GM18868 (cell line): ENCODE results near the gene SRBD1.

ENCODE experiments used
- ATAC-seq: cut with Tn5 transposase; IDR thresholded peaks from one replicate; pipeline ENCODE4 v1.9.1; 2021; ENCODE audit warnings: mild to moderate bottlenecking, moderate library complexity; ENCODE audit not compliant: unreplicated experiment

The SRBD1 gene

DNA sequence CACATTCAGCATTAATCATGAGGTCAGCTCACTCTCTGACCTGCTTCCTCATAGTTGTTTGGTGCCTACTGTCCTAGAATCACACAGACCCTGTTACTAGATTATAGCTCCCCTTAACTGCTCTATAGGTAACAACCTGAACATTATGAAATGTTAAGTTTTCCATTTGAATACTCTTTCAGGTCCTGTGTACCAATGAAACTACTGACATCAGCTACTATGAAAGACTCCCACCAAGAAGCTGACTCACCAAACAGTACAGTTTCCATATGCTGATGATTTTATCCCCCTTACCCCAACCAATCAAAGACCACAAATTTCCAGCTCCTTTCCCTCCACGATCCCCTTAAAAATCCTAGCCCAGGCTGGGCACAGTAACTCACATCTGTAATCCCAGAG is 56.3 kb downstream of the SRBD1 start:
- no peak for ATAC-seq

DNA sequence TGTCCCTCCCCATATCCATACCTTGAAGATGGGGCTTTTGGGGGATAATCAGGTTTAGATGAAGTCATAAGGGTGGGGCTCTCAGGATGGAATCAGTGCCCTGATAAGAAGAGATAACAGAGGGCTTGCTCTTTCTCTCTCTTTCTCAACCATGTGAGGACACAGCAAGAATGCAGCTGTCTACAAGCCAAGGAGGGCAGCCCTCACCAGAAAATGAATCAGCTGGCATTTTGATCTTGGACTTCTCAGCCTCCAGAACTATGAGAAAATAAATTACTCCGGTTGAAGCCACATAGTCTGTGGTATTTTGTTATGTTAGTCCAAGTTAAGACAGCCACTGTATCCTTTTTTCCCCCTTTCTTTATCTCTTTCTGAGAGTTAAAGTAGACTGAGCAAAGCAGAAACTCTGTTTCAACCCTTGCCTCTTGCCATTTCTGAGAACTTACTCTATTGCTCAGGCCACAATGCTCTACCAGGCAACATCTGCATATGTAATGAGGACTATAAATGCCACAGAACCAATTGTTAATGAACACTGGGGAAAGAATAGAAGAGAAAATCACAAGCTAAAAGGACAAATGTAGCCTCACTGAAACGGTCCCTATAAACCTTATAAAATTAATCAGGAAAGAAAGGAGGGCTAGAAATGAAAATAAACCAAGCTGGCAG is 56.9 kb downstream of the SRBD1 start:
- ATAC-seq = no peak

DNA sequence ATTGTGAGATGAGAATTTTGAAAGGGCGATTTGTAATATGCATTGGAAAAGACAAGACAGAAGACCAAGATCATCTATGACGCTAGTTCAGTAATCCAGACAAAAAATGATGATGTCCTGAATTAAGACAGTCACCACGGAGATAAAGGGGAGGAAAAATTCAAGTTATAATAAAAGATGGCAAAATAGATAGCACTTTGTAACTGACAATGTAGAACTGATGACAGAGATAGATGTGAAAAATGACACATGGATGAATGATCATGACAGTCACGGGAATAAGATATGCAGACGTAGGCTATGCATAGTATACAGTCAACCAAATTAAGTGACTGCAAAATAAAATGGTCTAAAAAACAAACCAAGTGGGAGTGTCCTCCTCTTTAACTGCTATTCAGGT is 59.2 kb downstream of the SRBD1 start:
- ATAC-seq = no peak

DNA sequence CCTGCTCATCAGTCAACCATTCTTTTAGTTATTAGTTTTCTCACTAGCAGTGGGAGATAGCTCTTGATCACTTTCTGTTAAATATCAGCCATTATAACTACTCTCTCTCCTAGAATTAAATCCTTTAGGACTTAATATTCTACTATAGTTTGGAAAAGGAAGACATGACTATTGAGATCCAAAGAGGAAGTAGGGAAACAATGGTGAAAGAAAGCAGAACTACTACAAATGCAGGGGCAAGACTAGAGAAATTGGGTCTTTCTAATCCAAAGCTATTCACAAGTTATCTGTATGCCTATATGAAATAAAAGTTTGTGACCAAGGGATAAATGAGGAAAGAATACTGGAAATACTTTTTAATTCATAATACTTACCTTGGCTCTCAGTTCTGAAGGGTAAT is 65.1 kb downstream of the SRBD1 start:
- no peak for ATAC-seq

DNA sequence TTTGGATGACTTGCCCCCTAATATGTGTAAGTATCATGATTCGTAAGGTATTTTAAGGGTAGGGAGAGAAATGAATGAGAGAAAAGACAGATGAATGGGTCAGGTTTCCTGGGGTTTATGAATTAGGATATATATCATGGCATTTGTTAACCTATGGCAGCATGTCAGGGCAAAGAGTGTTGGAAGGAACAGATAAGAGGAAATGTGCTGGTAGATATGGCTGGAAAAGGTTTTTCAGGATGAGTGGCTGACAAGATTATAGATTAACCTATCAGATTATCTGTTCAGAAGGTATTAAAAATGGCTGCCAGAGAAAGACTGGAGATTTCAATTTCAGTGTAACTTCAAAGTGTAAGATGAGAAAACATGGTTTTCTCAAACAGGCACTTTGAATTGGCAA is 67.8 kb downstream of the SRBD1 start:
- ATAC-seq = no peak

DNA sequence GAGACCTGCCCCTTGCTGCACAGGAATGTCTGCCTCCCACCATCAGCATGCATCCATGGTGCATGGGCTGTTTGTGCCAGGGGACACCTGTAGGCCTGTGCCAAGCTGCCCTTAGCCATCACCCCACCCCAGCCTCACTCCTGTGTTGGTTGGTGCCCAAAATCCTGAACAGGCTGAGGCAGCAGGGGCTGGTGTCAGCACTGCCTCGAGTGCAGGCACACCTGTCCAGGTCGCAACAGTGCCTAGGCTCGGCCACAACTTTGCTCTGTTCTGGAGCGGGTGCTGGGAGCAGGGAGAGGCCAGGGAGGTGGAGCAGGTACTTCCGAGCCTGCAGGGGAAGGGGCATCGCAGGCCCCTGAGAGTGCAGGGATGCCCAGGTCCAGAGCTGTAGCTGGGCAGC is 69.1 kb downstream of the SRBD1 start:
- no peak for ATAC-seq

DNA sequence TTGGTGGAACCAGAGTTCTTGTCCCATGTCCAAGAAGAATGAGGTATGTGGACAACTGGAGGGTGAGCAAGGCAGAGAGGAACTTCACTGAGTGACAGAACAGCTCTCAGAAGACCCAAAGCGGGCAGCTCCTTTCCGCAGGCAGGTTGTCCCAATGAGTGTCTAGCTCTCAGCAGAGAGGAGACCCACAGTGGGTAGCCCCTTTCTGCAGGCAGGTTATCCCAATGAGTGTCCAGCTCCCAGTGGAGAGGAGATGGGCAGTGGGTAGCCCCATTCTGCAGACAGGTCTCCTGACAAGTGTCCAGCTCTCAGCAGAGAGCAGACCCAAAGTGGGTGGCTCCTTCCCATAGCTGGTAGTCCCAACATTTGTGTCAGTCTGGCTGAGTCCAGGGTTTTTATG is 69.6 kb downstream of the SRBD1 start:
- ATAC-seq = no peak

DNA sequence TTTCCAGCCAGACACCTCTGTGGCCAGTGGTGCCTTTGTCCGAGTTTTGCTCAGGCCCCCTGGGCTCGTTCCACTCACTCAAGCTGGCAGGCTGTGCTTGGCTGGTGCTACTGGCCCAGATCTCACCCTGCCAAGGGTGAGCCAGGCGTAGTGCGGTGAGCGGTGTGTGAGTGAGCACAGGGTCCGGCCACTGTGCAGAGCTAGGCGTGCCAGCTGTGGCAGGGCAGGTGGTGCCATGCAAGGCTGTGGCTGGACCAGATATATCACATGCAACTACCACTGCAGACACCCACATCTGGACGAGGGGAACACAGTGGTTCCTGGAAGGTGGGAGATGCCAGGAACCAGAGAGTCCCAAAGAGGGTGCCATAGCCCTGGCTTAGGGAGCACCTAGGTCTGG is 70.1 kb downstream of the SRBD1 start:
- no peak for ATAC-seq

DNA sequence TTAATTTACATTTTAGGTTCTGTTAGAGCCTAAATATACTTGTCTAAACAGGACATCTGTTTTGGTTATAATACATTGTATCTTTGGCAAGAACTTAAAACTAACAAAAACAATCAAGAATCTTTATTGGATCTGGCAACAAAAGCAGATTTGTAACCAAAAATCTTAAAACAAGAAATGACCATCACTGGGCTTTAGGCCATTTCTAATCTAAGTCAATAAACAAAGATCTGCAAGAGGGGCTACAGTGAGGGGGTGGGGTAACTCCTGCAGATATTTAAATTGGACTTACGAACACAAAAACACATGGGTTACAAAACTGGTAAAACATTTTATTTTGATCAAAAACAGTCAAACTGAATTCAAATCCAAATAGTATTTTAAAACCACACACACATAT is 77.3 kb downstream of the SRBD1 start:
- ATAC-seq = no peak

DNA sequence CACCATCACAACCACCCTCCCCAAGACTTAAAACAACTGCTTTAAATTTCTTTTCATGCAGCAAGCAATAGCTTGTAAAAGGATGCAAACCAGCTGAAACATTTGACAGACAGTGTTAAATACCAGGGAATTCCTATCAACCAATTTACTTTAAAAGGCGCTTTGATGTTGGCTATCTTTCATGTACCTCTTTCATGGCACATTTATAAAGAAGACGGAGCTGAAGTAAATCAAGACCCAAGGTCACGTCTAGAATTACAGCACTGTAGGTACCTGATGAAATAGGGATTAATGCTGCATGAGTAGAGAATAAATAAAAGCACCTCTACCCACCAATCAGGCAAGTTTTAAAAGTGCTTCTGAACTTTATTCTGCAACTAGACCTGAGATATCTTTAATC is 78.9 kb downstream of the SRBD1 start:
- no peak for ATAC-seq

DNA sequence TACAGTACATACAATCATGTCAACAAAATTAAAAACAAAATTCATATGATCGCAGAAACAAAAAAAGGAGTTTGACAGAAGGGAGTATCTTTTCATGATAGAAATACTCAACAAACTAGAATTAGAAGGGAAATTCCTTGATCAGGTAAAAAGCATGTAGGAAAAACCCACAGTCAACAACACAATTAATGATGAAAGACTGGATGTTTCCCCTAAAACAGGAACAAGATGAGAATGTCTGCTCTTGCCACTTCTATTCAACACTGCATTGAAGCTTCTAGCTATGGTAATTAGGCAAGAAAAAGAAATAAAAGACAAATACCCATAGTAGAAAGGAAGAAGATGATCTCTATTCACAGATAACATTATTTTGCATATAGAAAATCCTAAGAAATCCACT is 87.1 kb downstream of the SRBD1 start:
- ATAC-seq = no peak

DNA sequence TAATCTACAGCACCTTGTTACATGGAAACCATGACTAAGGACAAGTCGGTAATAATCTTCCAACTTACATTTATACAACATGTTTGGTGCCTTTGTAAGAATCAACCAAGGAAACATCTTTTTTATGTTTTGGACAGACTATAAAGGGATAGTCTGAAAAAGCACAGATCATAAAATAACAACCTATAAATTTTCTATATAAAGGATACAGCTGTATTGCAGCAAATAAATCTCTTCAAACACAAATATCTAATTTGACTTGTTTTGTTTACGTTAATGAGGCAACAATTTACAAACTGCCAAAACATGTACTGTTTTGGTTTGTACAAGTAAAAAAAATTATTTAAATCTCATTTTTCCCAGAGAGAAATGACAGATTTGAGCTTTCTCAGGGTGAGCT is 92.5 kb downstream of the SRBD1 start:
- ATAC-seq = no peak

DNA sequence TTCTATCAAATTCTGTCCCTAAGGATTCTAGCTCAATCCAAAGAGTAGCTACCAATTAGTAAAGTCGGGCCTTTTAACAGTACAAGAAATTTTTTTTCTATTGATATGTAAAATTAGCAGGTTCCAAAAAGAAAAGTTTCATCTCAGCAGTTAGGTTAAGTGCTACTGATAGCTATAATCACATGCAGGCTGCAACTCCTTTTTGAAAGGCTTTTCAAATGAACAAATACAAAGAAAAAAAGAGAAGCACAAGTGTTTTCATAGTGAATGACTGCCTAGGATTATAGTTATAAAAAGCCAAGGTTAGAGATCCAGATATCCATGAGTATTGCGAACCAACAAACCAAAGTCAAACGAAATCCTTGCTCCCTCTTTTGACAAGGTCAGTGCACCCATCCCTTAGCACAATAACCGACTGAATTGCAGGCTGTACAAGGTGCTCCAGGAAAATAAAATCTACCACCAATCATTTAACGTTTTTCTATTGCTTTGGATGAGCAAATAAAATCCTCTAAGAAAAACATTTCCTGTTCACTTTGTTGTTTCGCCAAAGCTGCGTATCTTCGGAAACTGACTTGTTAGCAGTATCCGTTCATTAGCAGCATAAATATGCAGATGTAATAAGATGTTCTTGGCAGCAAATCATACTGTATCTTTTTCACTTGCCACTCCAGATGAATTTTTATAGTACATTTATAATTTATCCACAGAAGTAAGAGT is 100.2 kb downstream of the SRBD1 start:
- no peak for ATAC-seq

DNA sequence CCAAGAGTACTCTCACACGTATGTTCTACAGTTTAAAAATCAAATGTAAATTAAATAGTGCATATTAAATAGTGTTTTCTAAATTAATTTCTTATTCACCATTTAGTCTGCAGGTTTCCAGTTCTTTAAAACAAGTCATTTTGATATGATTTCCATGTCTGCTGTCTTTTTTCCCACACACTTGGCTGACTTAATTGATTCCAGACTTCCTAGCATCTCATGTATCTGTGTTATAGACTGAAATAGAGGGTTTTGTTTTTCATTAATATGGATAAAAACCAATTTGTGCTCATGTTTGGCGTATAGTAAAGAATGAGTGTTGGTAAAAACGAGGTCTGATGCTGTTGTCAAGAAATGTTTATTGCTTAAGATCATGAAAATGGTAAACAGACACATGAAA is 104.3 kb downstream of the SRBD1 start:
- ATAC-seq = no peak

DNA sequence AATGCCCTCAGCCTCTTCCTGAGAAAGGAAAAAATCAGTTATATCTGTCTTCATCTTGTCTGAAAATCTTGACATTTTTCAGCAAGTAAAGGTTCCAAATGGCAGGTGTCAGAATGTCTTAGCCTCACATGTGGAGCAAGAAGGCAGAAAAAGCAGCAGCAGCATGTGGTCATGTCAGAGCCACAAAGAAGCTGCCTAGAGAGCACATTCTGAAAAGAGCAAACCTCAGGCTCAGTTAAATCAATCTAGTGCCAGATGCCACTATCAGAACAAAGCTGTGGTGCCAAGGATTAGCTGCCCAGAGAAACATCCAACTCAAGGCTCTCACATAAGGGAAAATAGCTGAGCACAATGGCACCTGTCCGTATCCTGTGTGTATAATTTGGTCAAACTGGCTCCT is 105.9 kb downstream of the SRBD1 start:
- ATAC-seq = no peak

DNA sequence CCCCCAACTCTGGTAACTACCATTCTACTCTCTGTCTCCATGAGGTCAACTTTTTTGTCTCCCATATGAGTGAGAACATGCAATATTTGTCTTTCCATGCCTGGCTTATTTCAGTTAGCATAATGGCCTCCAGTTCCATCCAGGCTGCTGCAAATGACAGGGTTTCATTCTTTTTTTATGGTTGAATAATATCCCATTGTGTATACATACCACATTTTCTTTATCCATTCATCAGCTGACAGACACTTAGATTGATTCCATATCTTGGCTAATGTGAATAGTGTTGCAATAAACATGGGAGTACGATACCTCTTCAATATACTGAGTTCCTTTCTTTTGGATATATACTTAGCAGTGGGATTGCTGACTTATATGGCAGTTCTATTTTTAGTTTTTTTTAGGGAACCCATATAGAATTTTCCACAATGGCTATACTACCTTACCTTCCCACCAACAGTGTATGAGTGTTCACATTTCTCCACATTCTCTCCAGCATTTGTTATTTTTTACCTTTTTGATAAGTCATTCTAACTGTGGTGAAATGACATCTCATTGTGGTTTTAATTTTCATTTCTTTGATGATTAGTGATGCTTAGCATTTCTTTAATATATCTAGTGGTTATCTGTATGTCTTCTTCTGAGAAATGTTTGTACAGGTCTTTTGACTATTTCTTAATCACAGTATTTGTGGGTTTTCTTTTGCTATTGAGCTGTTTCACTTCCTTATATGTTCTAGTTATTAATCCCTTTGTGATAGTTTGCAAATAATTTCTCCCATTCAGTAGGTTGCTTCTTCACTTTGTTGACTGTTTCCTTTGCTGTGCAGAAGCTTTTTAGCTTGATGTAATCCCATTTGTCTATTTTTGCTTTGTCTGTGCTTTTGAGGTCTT is 112.2 kb downstream of the SRBD1 start:
- no peak for ATAC-seq

DNA sequence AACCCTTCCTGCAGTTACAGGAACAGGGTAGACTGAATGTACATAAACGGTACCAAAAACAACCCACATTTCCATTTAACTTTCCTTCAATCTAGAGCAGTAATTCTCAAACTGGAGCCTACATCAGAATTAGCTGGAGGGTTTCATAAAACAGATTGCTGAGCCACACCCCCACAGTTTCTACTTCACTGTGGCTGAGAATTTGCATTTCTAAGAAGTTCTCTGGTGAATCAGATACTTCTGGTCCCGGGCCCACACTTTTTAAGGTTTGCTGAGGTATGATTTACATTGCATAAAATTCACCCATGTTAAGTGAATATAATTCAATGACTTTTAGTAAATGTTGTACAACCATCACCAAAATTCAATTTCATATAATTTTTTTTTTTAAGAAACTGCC is 113.7 kb downstream of the SRBD1 start:
- no peak for ATAC-seq

DNA sequence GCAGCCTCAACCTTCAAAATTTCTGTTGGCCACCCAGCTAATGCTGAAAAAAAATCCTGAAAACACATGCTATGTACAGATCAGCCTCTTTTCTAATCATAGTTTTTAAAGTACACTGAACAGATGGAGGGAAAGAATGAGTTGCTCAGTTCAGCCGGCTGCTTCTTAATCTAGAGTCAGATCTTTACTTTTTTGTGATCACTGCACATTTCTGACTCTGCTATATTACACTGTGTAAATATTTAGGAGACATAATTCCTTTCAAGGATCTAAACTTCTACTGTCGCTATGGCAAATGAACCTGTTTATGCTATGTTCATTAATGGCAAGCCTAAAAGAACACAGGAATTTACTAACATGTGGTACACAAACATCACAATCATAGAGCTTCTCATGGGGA is 114.2 kb downstream of the SRBD1 start:
- ATAC-seq = no peak

DNA sequence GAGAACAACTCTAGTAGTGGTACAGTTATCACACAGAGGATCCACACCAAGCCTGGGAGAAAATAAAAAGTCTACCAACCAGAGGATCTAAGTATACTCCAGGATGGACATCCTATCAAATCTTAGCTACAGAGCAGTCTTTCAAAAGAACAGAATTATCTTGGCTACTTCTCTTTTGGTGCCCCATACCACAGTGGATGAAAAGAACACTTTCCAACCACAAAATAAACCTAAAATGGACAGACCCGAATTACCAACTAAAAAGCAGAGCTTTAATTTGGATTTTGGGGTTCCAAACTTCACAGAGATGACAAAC is 116.1 kb downstream of the SRBD1 start:
- ATAC-seq = no peak

DNA sequence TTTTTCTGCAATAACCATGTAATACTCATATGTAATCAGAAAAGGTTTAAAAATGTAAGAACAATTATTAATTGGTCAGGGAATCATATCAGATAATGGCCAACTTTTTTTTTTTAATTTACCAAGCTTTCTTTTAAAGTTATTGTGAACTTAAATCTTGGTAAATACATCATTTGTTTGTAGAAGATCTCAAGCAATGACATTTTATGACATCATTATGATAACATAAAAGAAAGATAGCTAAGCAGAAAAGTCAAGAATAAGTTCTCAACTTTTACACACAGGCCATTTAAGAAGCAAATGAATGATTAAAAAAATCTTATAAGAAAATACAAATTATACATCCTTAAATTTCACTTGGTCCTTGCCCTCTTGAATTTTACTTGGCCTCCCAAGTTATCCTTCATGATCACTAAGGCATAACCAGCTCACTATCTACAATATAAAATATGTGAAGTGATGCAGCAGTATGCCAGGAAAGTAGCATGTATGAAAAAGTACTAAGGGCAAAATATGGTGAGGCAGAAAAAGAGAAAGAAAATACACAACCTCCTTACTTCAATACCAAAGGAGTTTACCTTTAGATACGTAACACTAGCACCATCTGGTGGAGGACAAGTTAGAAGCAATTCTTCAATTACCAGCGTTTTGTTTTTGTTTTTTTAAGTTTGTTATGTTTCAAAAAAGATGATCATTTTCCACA is 116.6 kb downstream of the SRBD1 start:
- no peak for ATAC-seq

DNA sequence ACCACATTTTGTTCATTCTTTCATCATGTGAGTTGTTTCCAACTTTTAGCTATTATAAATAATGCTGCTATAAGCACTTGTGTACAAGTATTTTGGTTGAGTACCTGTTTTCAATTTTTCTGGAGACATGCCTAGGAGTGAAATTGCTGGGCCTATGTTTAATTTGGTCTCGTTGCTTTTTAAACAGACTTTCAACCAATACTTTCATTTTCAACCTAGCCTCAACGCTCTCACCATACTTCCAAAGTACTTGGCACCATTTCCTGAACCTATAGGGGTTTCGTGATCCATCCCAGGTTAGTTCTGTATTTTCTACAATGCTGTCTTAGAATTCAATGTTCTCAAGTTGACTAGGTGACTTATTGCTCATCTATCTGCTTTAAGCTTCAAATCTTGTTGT is 126.1 kb downstream of the SRBD1 start:
- no peak for ATAC-seq

DNA sequence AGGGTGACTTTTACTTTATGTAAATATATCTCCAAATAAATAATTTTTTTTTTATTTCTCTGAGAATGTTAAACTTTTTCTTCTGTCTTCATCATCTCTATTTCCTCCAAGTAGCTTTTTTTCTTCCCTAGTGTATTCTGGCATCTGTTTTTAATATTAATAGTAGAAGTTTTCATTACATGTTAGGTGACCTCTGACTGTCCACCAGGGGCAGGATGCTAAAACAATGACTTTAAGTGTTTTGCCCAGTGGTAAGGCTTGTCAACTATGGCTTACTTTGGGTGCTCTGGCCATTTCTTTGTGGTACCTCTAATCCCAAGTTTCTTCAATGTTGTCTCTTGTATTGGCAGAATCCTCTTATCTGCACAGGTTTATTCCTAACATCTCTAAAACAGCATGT is 127.1 kb downstream of the SRBD1 start:
- ATAC-seq = no peak
